Measurements from ENCODE around the gene MX1.
"Not testable (repeated sequence)": the region's sequence is repeated elsewhere in the genome, so short reads cannot be mapped to it uniquely, and the experiment has no call there.

MX1 gene

GRCh38 chr21:41407541-41408460 is 18.2 kb upstream of the MX1 start:
- no peak for DNase-seq (ENCODE audit: low read depth in 1 of 2, low spot score in 1 of 2)

DNA sequence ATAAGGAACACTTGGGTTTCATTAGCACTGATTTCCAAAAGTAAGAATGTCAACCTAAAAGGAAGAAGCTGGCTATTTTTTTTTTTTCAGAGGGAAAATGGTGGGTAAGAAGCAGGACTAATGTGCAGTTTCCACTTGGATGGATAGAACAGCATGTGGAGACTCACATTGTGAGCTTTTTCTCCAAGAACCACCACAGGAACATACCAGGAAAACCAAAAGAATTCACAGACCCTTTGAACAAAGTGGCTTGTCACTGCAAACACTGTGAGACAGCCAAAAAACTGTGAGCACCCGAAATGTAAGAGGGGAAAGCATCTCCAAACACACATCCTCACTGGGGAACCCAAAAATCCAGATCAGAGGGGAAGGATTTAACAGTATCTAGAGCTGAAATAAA is 15.7 kb upstream of the MX1 start:
- no peak for DNase-seq (ENCODE audit: low read depth in 1 of 2, low spot score in 1 of 2)

- DNase-seq (ENCODE audit: low read depth in 1 of 2, low spot score in 1 of 2): no peak
Observed at GRCh38 chr21:41410767-41411448, 15.1 kb upstream of the MX1 start.

DNA sequence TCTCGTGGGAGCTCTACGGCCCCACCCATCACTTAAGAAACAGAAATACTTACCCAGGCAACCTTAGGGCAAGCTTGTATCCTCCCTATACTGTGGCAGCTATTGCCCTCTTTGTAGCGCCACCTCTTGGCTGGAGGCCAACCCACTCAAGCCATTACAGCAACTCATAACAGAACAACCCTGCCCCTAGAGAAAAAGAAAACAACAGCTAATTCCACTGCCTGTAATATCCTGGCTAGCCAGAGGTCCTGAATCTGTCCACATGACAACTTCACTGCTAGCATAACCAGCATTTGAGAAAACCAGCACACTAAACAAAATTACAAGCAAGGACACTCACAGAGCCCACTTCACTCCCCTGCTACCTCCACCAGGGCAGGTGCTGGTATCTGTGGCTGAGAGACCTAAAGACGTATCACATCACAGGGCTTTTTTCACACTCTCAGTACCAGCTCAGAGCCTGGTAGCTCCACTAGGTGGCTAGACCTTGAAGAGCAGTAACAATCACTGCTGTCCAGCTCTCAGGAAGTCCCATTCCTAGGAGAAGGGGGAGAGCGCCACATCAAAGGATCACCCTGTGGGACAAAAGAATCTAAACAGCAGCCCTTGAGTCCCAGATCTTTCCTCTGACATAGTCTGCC is 14.5 kb upstream of the MX1 start:
- no peak for DNase-seq (ENCODE audit: low read depth in 1 of 2, low spot score in 1 of 2)

DNA sequence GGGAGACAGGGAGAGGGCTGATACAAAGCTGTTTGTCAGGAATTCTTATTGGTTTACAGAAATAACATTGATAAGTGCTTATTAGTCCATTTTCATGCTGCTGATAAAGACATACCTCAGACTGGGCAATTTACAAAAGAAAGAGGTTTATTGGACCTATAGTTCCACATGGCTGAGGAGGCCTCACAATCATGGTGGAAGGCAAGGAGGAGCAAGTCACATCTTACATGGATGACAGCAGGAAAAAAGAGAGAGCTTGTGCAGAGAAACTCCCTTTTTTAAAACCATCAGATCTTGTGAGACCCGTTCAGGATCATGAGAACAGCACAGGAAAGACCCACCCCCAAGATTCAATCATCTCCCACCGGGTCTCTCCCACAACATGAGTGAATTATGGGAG is 8.5 kb upstream of the MX1 start:
- DNase-seq (ENCODE audit: low read depth in 1 of 2, low spot score in 1 of 2): not testable (repeated sequence)

- DNase-seq (ENCODE audit: low read depth in 1 of 2, low spot score in 1 of 2): no peak
Observed at GRCh38 chr21:41418393-41418792, 7.6 kb upstream of the MX1 start.

- DNase-seq (ENCODE audit: low read depth in 1 of 2, low spot score in 1 of 2): no peak
Observed at GRCh38 chr21:41418956-41419680, 6.9 kb upstream of the MX1 start.

- DNase-seq (ENCODE audit: low read depth in 1 of 2, low spot score in 1 of 2): peak; percentile 20 to 33
Observed at GRCh38 chr21:41419921-41420862, 5.8 kb upstream of the MX1 start.

GRCh38 chr21:41420998-41421397 is 5.0 kb upstream of the MX1 start:
- not testable (repeated sequence) for DNase-seq (ENCODE audit: low read depth in 1 of 2, low spot score in 1 of 2)

DNA sequence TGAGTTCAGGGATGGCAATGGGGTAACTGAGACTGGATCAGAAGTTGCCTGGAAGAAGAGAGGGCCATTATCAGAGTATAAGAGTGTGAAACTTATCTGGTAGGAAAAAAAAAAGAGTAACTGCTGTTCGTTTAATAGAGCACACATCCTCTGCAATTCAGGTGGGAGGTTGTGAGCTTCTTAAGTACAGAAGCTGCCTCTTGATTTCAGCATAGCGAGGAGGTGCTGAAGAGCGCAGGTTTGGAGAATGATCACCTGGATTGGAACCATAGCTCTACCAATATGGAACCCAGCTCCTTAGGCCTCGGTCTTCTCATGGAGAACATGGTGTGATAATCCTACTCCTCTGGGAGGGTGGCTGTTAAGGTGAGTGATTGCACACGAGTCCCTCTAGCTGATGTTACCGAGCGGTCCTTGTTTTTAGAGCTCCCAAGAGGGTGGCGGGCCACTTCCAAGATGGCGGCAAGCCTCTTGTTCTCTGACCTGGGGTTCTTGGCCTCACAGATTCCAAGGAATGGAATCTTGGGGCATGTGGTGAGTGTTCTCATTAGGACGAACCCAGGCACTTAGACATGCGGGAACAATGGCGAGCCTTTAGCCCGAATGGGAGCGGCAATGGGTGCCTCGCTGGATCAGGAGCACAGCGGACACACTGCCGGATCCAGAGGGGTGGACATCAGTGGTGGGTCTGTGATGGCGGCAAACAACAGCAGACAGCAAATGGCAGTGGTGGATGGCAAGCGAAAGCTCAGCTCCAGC is 3.3 kb upstream of the MX1 start:
- DNase-seq (ENCODE audit: low read depth in 1 of 2, low spot score in 1 of 2): no peak

GRCh38 chr21:41423305-41423636 is 2.8 kb upstream of the MX1 start:
- not testable (repeated sequence) for DNase-seq (ENCODE audit: low read depth in 1 of 2, low spot score in 1 of 2)

DNA sequence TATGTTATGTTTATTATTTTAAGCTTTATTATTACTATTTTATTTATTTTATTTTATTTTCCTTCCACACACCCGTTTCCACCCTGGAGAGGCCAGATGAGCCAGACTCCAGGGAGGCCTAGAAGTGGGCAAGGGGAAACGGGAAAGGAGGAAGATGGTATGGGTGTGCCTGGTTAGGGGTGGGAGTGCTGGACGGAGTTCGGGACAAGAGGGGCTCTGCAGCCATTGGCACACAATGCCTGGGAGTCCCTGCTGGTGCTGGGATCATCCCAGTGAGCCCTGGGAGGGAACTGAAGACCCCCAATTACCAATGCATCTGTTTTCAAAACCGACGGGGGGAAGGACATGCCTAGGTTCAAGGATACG is 468 bp upstream of the MX1 start:
- no peak for DNase-seq (ENCODE audit: low read depth in 1 of 2, low spot score in 1 of 2)

DNA sequence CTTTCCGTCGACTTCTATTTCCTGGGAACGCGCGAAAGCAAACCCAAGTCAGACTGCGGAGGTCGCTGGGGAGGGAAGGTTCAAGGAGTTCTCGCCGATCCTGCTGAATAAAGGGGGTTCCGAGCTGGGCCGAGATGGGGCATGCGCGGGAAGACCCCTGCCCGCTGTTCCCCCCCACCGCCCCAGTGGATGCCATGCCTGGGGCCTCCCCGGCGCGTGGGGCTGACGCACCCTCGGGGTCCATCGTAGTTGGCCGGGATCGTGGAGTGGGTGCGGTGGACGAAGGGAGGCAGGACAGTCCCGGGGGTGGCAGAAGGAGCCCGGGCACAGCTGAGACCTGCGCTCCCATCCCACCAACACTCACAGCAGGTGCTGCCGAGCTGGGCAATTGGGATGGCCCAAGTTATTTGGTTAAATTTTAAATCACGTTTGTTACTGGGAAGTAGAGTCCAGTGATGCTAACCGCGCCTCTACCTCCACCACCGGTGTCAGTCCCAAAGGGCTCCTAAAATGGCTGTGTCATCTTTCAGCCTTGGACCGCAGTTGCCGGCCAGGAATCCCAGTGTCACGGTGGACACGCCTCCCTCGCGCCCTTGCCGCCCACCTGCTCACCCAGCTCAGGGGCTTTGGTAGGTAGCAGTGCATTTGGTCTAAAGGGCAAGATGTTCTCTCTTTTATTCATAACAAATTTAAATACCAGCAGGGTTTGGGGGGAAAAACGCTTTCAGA is 801 bp downstream of the MX1 start:
- DNase-seq (ENCODE audit: low read depth in 1 of 2, low spot score in 1 of 2): no peak

- no peak for DNase-seq (ENCODE audit: low read depth in 1 of 2, low spot score in 1 of 2)
Observed at GRCh38 chr21:41427556-41427955, 1.5 kb downstream of the MX1 start.

- no peak for DNase-seq (ENCODE audit: low read depth in 1 of 2, low spot score in 1 of 2)
Observed at GRCh38 chr21:41428311-41428710, 2.3 kb downstream of the MX1 start.

GRCh38 chr21:41428847-41429246 is 2.8 kb downstream of the MX1 start:
- DNase-seq (ENCODE audit: low read depth in 1 of 2, low spot score in 1 of 2): no peak

DNA sequence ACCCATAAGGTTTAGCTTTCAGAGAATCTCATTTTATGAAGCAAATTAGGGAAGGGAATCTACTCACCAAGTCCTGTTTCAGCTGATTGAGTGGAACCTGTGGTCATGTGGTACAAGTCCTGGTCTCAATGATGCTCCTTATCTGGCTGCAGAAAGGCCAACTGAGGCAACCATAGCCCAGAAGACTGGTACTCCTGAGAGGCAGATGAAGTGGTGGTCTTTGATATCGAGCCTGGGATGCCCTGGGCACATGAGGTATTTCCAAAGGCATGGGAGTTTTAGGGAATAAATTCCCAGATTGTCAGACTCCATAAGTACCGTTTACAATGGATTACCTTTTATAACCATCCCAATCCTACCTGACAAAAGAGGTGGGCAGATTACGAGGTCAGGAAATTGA is 3.3 kb downstream of the MX1 start:
- DNase-seq (ENCODE audit: low read depth in 1 of 2, low spot score in 1 of 2): no peak

- DNase-seq (ENCODE audit: low read depth in 1 of 2, low spot score in 1 of 2): no peak
Observed at GRCh38 chr21:41429925-41430491, 4.0 kb downstream of the MX1 start.

Data from stimulated activated CD4-positive, alpha-beta T cell treated with anti-CD3 and anti-CD28 coated beads, Interleukin-15, amount 100 ng/mL, for 1 hour (primary cell).